ENCODE measurements around the gene CTSD.

Gene CTSD

DNA sequence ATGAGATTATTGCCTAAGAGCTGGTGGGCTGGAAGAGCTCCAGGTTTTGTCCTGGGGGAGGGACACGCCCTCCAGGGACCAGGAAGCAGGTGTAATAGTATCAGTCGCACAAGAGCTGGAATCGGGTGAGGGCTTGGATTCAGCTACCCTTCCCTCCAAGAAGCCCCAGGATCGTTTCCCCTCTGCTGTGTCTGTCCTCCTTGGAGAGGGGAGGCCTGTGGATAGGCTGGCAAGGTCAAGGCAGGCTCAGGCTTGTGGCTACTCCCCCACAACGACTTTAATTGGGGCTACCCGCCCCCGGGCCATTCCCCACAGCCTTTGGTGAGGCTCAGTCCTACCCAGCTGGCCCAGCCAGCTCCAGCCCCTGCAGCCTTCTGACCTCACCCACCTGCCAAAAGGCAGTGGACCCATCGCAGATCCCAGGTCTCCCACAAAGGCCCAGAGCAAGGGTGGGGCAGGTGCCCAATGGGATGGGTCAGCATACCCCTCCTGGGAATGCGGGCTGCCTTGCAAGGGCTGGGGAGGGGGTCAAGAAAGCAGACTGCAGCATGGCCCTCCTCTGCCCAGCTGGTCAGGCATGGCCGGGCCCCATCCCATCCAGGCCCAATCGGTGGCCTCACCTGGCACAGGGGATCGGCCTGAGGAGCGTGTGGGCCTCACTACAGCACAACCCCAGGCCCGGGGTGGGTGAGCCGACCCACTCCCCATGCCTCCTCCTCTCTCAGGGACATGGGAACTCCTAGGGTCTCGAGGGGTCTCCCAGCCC lies 1.0 kb downstream of the CTSD start:
- Histone ChIP-seq H3K36me3 (peaks cover 6 to 55% (median 31%) of the 10 kb centered on the region in 11 experiments; a peak in 20 of 22 replicates), H3K27ac (peak overlapping the region; percentile 72 to 97 (median 90); a peak in 21 of 22 replicates), H3K4me3 (peak overlapping the region; percentile 82 to 100 (median 96))

DNA sequence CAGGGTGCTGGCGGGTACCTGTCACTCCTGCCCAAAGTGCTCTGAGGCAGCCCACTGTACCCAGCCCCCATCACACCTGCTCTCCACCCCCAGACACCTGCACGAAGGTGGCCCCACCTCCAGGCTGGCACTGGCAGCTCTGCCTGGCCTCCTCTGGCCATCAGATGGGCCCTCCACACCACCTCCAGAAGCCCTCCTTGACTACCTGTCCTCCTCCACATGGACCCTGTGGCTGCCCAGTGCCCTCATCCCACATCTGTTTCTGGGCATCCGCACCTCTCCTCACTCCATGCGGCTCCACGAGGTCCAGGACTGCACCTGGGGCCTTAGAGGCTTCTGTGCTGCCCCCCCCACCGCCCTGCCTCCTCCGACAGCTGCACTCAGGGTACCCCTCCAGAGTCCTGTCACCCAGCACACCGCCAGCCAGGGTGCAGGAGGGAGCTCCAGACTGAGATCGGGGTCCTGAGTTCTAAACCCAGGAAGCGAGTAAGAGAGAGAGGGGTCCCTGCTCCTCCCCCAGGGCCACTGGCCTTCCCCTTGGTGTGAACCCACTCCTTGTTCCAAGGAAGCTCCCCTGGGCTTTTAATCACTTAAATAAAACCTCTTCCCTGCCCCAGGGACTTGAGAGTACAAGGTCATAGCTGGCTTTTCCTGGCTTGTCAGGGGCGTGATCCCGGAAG lies 1.7 kb downstream of the CTSD start:
- peak in 2 of 11 experiments; percentile 32 to 60; a peak in 1 of 22 replicates for TF ChIP-seq Cebpa-rat (IDR thresholded peaks at IDR 0.05)
- Histone ChIP-seq H3K27me3 (no peaks in the 10 kb centered on the region), H3K4me2 (peak overlapping the region; percentile 94 to 100 (median 100)), H3K36me3 (peaks cover 10 to 62% (median 36%) of the 10 kb centered on the region in 11 experiments), H3K9ac (peak overlapping the region; percentile 84 to 97 (median 88)), H3K4me1 (peaks cover 61 to 80% (median 74%) of the 10 kb centered on the region in 10 experiments), H3K9me3 (replicated peaks in 1 of 11) (no peaks in the 10 kb centered on the region), H4K20me1 (peaks cover 0 to 57% (median 32%) of the 10 kb centered on the region in 11 experiments; a peak in 14 of 22 replicates), H3K4me3 (peak overlapping the region; percentile 82 to 100 (median 96)), H3K27ac (peak overlapping the region; percentile 32 to 97 (median 90); a peak in 20 of 22 replicates)

More for the DNA sequence above, 1.0 kb downstream of the CTSD start:
- no peaks in the 10 kb centered on the region for H3K27me3 ChIP-seq
- H3K4me1 ChIP-seq, result peaks cover 61 to 80% (median 74%) of the 10 kb centered on the region in 10 experiments
- H3K4me2 ChIP-seq, result peak overlapping the region; percentile 94 to 100 (median 100)
- H3K9ac ChIP-seq, result peak overlapping the region; percentile 84 to 97 (median 88)
- peaks cover 0 to 51% (median 32%) of the 10 kb centered on the region in 11 experiments; a peak in 14 of 22 replicates for H4K20me1 ChIP-seq
- TF ChIP-seq Cebpa-rat (IDR thresholded peaks at IDR 0.05), result peak in 4 of 11 experiments; percentile 18 to 66 (median 49); a peak in 4 of 22 replicates
- no peaks in the 10 kb centered on the region for H3K9me3 ChIP-seq (replicated peaks in 1 of 11)

GRCh38 chr11:1761110-1761856 lies 2.4 kb downstream of the CTSD start:
- Histone ChIP-seq H3K4me2 (peak overlapping the region; percentile 94 to 100 (median 100); a peak in 21 of 22 replicates), H4K20me1 (peaks cover 0 to 63% (median 32%) of the 10 kb centered on the region in 11 experiments; a peak in 14 of 22 replicates), H3K4me1 (peaks cover 66 to 82% (median 77%) of the 10 kb centered on the region in 10 experiments), H3K9ac (peak overlapping the region in 10 of 11 experiments; percentile 81 to 97 (median 88); a peak in 16 of 22 replicates), H3K36me3 (peaks cover 13 to 69% (median 43%) of the 10 kb centered on the region in 11 experiments), H3K27ac (peak overlapping the region in 10 of 11 experiments; percentile 32 to 97 (median 90); a peak in 19 of 22 replicates), H3K27me3 (no peaks in the 10 kb centered on the region), H3K4me3 (peak overlapping the region in 8 of 10 experiments; percentile 90 to 100 (median 98); a peak in 14 of 20 replicates), H3K9me3 (replicated peaks in 1 of 11) (no peaks in the 10 kb centered on the region)
- no peak for TF ChIP-seq Cebpa-rat (IDR thresholded peaks at IDR 0.05)

DNA sequence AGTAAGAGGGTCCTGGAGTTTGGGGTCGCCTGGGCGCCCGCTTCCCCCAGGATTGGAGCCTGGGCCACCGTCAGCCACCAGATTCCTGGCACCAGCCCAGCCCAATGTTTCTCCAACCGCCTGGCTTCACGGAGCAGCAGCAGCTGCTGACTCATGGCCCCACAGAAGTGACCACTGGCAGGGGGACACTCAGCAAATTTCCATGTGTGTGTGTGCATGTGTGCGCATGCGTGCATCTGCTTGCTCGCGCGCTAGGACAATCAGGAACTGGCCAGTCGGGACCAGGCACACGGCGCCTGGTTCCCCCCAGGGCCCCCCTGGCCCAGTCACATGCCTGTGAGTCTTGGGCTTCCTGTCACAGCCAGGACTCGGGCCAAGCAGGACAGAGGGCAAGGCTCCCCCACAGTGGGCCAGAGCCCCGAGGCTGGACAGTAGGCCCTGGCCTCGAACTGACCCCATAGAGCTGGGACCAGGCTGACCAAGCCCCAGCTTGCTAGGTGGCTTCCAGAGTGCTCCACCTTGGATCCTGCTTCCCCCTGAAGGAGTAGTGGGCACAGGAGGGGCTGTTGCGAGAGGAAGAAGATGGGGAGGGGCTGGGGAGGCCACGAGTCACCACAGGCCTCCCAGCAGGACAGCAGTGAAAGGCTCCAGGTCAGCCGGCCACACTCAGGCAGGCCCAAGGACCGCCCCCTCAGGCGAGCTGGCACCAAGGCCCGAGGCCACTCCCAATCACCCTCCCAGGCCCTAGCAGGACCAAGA lies 3.2 kb downstream of the CTSD start:
- Histone ChIP-seq H3K27me3 (no peaks in the 10 kb centered on the region), H3K9me3 (replicated peaks in 1 of 11) (no peaks in the 10 kb centered on the region), H3K4me2 (peak overlapping the region; percentile 94 to 100 (median 99); a peak in 20 of 22 replicates), H3K4me3 (peak overlapping the region in 6 of 10 experiments; percentile 17 to 100 (median 98); a peak in 11 of 20 replicates), H3K4me1 (peaks cover 72 to 88% (median 83%) of the 10 kb centered on the region in 10 experiments), H3K36me3 (peaks cover 13 to 76% (median 51%) of the 10 kb centered on the region in 11 experiments), H4K20me1 (peaks cover 0 to 71% (median 32%) of the 10 kb centered on the region in 11 experiments; a peak in 15 of 22 replicates), H3K27ac (peak overlapping the region in 9 of 11 experiments; percentile 86 to 97 (median 91); a peak in 18 of 22 replicates), H3K9ac (peak overlapping the region in 8 of 11 experiments; percentile 80 to 97 (median 90); a peak in 15 of 22 replicates)
- TF ChIP-seq Cebpa-rat (IDR thresholded peaks at IDR 0.05), result no peak

- Histone ChIP-seq H4K20me1 (peaks cover 0 to 78% (median 33%) of the 10 kb centered on the region in 11 experiments; a peak in 15 of 22 replicates), H3K36me3 (peaks cover 13 to 83% (median 58%) of the 10 kb centered on the region in 11 experiments), H3K4me2 (peak overlapping the region; percentile 94 to 100 (median 99)), H3K9ac (peak overlapping the region in 10 of 11 experiments; percentile 22 to 97 (median 88); a peak in 17 of 22 replicates), H3K27me3 (no peaks in the 10 kb centered on the region), H3K9me3 (replicated peaks in 1 of 11) (no peaks in the 10 kb centered on the region), H3K27ac (peak overlapping the region in 10 of 11 experiments; percentile 23 to 97 (median 90); a peak in 18 of 22 replicates), H3K4me1 (peaks cover 78 to 94% (median 90%) of the 10 kb centered on the region in 10 experiments), H3K4me3 (peak overlapping the region in 6 of 10 experiments; percentile 17 to 100 (median 98); a peak in 11 of 20 replicates)
- TF ChIP-seq Cebpa-rat (IDR thresholded peaks at IDR 0.05), result no peak
These were observed 3.9 kb downstream of the CTSD start for GRCh38 chr11:1759851-1760220.

DNA sequence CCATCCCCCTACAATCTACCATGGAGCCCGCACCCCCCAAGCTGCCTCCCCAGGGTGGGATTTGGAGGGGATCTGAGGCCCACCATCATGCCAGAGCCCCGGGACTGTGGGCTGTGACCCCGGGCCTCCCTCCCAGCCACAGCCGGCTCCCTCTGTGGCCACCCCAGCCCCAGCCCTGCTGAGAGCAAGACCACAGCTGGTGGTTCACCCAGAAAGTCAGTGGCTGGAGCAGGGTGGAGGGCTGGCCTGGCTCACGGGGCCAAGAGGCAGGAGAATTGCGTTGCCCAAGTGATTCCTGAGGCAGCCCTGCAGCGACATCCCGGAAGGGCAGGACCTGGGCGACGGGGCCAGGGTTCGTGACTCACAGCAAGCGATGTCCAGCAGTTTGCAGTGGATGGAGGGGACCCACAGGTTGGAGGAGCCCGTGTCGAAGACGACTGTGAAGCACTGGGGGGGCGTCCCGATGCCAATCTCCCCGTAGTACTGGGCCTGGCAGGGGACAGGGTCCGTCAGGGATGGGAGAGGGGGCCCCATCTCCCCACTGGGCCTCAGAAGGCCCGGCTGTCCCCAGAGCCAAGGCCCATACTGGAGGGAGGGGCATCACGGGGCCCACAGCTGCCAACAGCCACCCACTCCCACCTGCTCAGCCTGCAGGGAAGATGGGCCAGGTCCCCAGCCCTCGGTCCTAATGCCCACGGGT lies 4.4 kb downstream of the CTSD start:
- Histone ChIP-seq H3K9me3 (replicated peaks in 1 of 11) (no peaks in the 10 kb centered on the region), H3K27ac (peak overlapping the region in 10 of 11 experiments; percentile 25 to 97 (median 90); a peak in 18 of 22 replicates), H3K9ac (peak overlapping the region in 10 of 11 experiments; percentile 69 to 97 (median 88); a peak in 18 of 22 replicates), H3K36me3 (peaks cover 13 to 89% (median 61%) of the 10 kb centered on the region in 11 experiments), H4K20me1 (peaks cover 0 to 83% (median 35%) of the 10 kb centered on the region in 11 experiments; a peak in 15 of 22 replicates), H3K4me2 (peak overlapping the region; percentile 94 to 100 (median 99)), H3K27me3 (no peaks in the 10 kb centered on the region), H3K4me1 (peaks cover 79 to 96% (median 92%) of the 10 kb centered on the region in 10 experiments), H3K4me3 (peak overlapping the region in 7 of 10 experiments; percentile 49 to 100 (median 97); a peak in 13 of 20 replicates)
- no peak for TF ChIP-seq Cebpa-rat (IDR thresholded peaks at IDR 0.05)
